ENCODE data around the gene SHB. TPM values are rescaled to one million over a fixed set of nuclear protein-coding genes. Genes with fewer than 3 reads are reported as not detected.
"Not testable (repeated sequence)": the region's sequence is repeated elsewhere in the genome, so short reads cannot be mapped to it uniquely, and the experiment has no call there.

SHB gene
- total RNA-seq, 6 donors from 2014 or later, result 29.3 to 51.2 (median 33.3) TPM

GRCh38 chr9:37910271-37910670 is 158.8 kb downstream of the SHB start:
- ATAC-seq (ENCODE audit: low FRiP score in 2 of 2), result no peak
- Histone ChIP-seq H3K4me1 (peaks cover 9 to 20% (median 17%) of the 10 kb centered on the region in 4 donors), H3K27ac (no peak overlapping the region), H3K36me3 (no peaks in the 10 kb centered on the region), H3K4me3 (no peak overlapping the region), H3K27me3 (no peaks in the 10 kb centered on the region), H3K9me3 (no peaks in the 10 kb centered on the region)
- WGBS, 2 donors, result 91 to 96% methylated on average over 4 of the region's 4 CpGs
- TF ChIP-seq EP300 (IDR thresholded peaks at IDR 0.05), result no peak
- TF ChIP-seq CTCF (IDR thresholded peaks at IDR 0.05), result no peak
- no peak for TF ChIP-seq POLR2A (IDR thresholded peaks at IDR 0.05)
- TF ChIP-seq POLR2AphosphoS5 (IDR thresholded peaks at IDR 0.05), result no peak
- DNase-seq, result no peak

GRCh38 chr9:37909836-37910235 is 159.2 kb downstream of the SHB start:
- TF ChIP-seq EP300 (IDR thresholded peaks at IDR 0.05), result peak in 1 of 4 donors; percentile 8
- ATAC-seq (ENCODE audit: low FRiP score in 2 of 2); H3K9me3 ChIP-seq; H3K4me3 ChIP-seq; H3K36me3 ChIP-seq; H3K27me3 ChIP-seq: not testable (repeated sequence)
- 77 to 82% methylated on average over 2 to 5 of the region's 5 CpGs for WGBS, 2 donors
- peak in 1 of 2 donors; percentile 52 for DNase-seq
- H3K4me1 ChIP-seq, result peaks cover 9 to 24% (median 17%) of the 10 kb centered on the region in 4 donors
- peak overlapping the region in 2 of 4 donors; percentile 71 to 78 for H3K27ac ChIP-seq

GRCh38 chr9:37909326-37909725 is 159.7 kb downstream of the SHB start:
- peaks cover 9 to 30% (median 22%) of the 10 kb centered on the region in 4 donors for H3K4me1 ChIP-seq
- H3K4me3 ChIP-seq, result no peak overlapping the region
- DNase-seq, result no peak
- no peaks in the 10 kb centered on the region for H3K27me3 ChIP-seq
- WGBS, 2 donors, result 87 to 92% methylated on average over 3 of the region's 3 CpGs
- no peak for ATAC-seq (ENCODE audit: low FRiP score in 2 of 2)
- no peak for TF ChIP-seq POLR2AphosphoS5 (IDR thresholded peaks at IDR 0.05)
- no peak for TF ChIP-seq EP300 (IDR thresholded peaks at IDR 0.05)
- TF ChIP-seq CTCF (IDR thresholded peaks at IDR 0.05), result no peak
- no peak for TF ChIP-seq POLR2A (IDR thresholded peaks at IDR 0.05)
- no peaks in the 10 kb centered on the region for H3K36me3 ChIP-seq
- no peaks in the 10 kb centered on the region for H3K9me3 ChIP-seq
- H3K27ac ChIP-seq, result peak overlapping the region; percentile 53 to 78 (median 71)

- Histone ChIP-seq H3K4me1 (peaks cover 4 to 30% (median 22%) of the 10 kb centered on the region in 4 donors), H3K27ac (peak overlapping the region; percentile 53 to 78 (median 71)), H3K27me3 (no peaks in the 10 kb centered on the region), H3K9me3 (no peaks in the 10 kb centered on the region), H3K36me3 (no peaks in the 10 kb centered on the region), H3K4me3 (no peak overlapping the region)
- WGBS, 2 donors, result 47 to 68% methylated on average over 4 of the region's 4 CpGs
- ATAC-seq (ENCODE audit: low FRiP score in 2 of 2) (peak; percentile 12 to 84), DNase-seq (peak in 1 of 2 donors; percentile 81)
- peak in 3 of 4 donors; percentile 71 to 97 (median 80) for TF ChIP-seq EP300 (IDR thresholded peaks at IDR 0.05)
- TF ChIP-seq POLR2AphosphoS5 (IDR thresholded peaks at IDR 0.05), result peak; percentile 77 to 95
- TF ChIP-seq POLR2A (IDR thresholded peaks at IDR 0.05), result no peak
Observed at GRCh38 chr9:37908698-37909186, 160.3 kb downstream of the SHB start.

- TF ChIP-seq EP300 (IDR thresholded peaks at IDR 0.05), result no peak
- TF ChIP-seq POLR2A (IDR thresholded peaks at IDR 0.05), result no peak
- TF ChIP-seq POLR2AphosphoS5 (IDR thresholded peaks at IDR 0.05), result no peak
- no peak for TF ChIP-seq CTCF (IDR thresholded peaks at IDR 0.05)
- no peaks in the 10 kb centered on the region for H3K27me3 ChIP-seq
- H3K36me3 ChIP-seq, result no peaks in the 10 kb centered on the region
- peaks cover 3 to 31% (median 21%) of the 10 kb centered on the region in 4 donors for H3K4me1 ChIP-seq
- no peaks in the 10 kb centered on the region for H3K9me3 ChIP-seq
- ATAC-seq (ENCODE audit: low FRiP score in 2 of 2) (no peak), DNase-seq (peak in 1 of 2 donors; percentile 44)
- WGBS, 2 donors, result 56 to 67% methylated on average over 4 of the region's 4 CpGs
- H3K4me3 ChIP-seq, result no peak overlapping the region
- peak overlapping the region; percentile 23 to 78 (median 56) for H3K27ac ChIP-seq
Observed at GRCh38 chr9:37908283-37908682, 160.7 kb downstream of the SHB start.
